H1 (cell line): ENCODE data around the gene DVL1. TPM values are rescaled to one million over a fixed set of nuclear protein-coding genes. Genes with fewer than 3 reads are reported as not detected.
A peak's percentile ranks its signal among the peaks of the same experiment; 100 is the strongest.

ENCODE experiments used
- ATF3 ChIP-seq: IDR thresholded peaks from 2 replicates; pipeline ENCODE4 v1.6.1; 2011; ENCODE audit warnings: low read depth, mild to moderate bottlenecking, low read length; ENCODE audit not compliant: insufficient read depth
- CHD7 ChIP-seq: fragments of 300-600 bp; sonication (generic); IDR thresholded peaks from 2 replicates; pipeline ENCODE4 v1.7.1; 2012; ENCODE audit warnings: low read length, moderate library complexity, mild to moderate bottlenecking, inconsistent platforms; ENCODE audit not compliant: insufficient replicate concordance
- HDAC2 ChIP-seq, 2 experiments: fragments of 300-600 bp in 1 of 2; sonication (generic) in 1 of 2; IDR thresholded peaks; 2 replicates each; pipeline ENCODE4 v1.6.1; 2011 to 2012; ENCODE audit warnings: low read depth in 2 of 2, low read length in 2 of 2, mild to moderate bottlenecking in 2 of 2, moderate library complexity in 2 of 2, borderline replicate concordance in 1 of 2, inconsistent platforms in 1 of 2
- NANOG ChIP-seq: IDR thresholded peaks from 2 replicates; pipeline ENCODE4 v1.6.1; 2011; ENCODE audit warnings: low read length, low read depth, mild to moderate bottlenecking, inconsistent platforms; ENCODE audit not compliant: insufficient read depth, poor library complexity, severe bottlenecking
- NRF1 ChIP-seq: IDR thresholded peaks from 2 replicates; pipeline ENCODE4 v1.6.1; 2011; ENCODE audit warnings: mild to moderate bottlenecking, low read depth, low read length, improper control_type of control experiment
- PHF8 ChIP-seq: fragments of 200-600 bp; sonication (generic); conservative IDR thresholded peaks from 2 replicates; pipeline ENCODE4 v1.7.1; 2012; ENCODE audit warnings: low read depth, mild to moderate bottlenecking, inconsistent platforms, low read length, moderate library complexity
- SUZ12 ChIP-seq: fragments of 200-600 bp; sonication (generic); IDR thresholded peaks from 2 replicates; pipeline ENCODE4 v1.6.1; 2012; ENCODE audit warnings: mild to moderate bottlenecking, inconsistent platforms, low read length, moderate library complexity, mixed read lengths
- TAF1 ChIP-seq: IDR thresholded peaks from 2 replicates; pipeline ENCODE4 v1.6.1; 2011; ENCODE audit warnings: mild to moderate bottlenecking, low read depth, low read length
- polyA plus RNA-seq, 7 experiments: library from polyadenylated mRNA; depleted of rRNA in 3 of 7; stranded (reverse) in 5 of 7; unstranded in 2 of 7; fragments of >200 nt in 5 of 7; fragments of 200-250 nt in 2 of 7; gene quantifications; 1 replicate in 5 of 7; 2 replicates in 1 of 7; 4 replicates in 1 of 7; pipeline versions ENCODE4 v1.2.1 to v1.2.3, GENCODE V29; 2011 to 2013; ENCODE audit warnings: missing spikeins in 2 of 7, mixed read lengths in 2 of 7
- total RNA-seq: library from RNA; stranded (reverse); fragmentation: NEBNext Ultra II Directional; extraction: Animal tissue kit (Norgen Biotek cat#: 25700); gene quantifications from 2 replicates; pipeline ENCODE4 v1.2.1, GENCODE V29; 2021

DVL1 gene
- total and polyA plus RNA-seq, 2 of the 8 experiments (the other 6 are each of a cell fraction or from before 2014, with no cell fraction given), result 39.4 to 58.9 TPM

- TF ChIP-seq PHF8, result peak; percentile 13
- peak; percentile 54 for TF ChIP-seq NRF1
- no peak for TF ChIP-seq CHD7
- TF ChIP-seq HDAC2 (IDR thresholded peaks at IDR 0.05; ENCODE audit: borderline replicate concordance in 1 of 2, low read depth in 2 of 2, low read length in 2 of 2), result peak in 1 of 2 experiments; percentile 39; a peak in 1 of 4 replicates
- no peak for TF ChIP-seq ATF3
- TF ChIP-seq SUZ12, result no peak
- TF ChIP-seq NANOG, result peak; percentile 11
- TF ChIP-seq TAF1, result 0 out of 2 replicates have a peak, but pooled peaks have one; percentile 17
Measured at GRCh38 chr1:1307923-1308755, 41.1 kb downstream of the DVL1 start, which contains the start of the genes ACAP3 and PUSL1 (continued).
